SU-DHL-6 (cell line): ENCODE measurements around the gene PRPF18.

Experiments
- H2AFZ ChIP-seq: fragments of 200-600 bp; sonication (generic); 2 replicates; pipeline ENCODE4 v1.6.1; 2014; ENCODE audit warnings: low read depth, mild to moderate bottlenecking, moderate library complexity, mixed read lengths, antibody characterized with exemption, low read length; ENCODE audit not compliant: severe bottlenecking
- H3F3A ChIP-seq: fragments of 200-600 bp; shearing (Covaris generic); 2 replicates; pipeline ENCODE4 v1.6.0; 2016; ENCODE audit warnings: antibody characterized with exemption, mild to moderate bottlenecking; ENCODE audit not compliant: insufficient read depth
- H3K27ac ChIP-seq: fragments of 200-600 bp; sonication (generic); 2 replicates; pipeline ENCODE4 v1.5.1; 2016; ENCODE audit warnings: low read depth, mild to moderate bottlenecking, low read length, moderate library complexity, mixed read lengths
- H3K27me3 ChIP-seq: fragments of 200-600 bp; sonication (generic), shearing (Covaris generic); 2 replicates; pipeline ENCODE4 v1.6.0; 2014; ENCODE audit warnings: mild to moderate bottlenecking, low read length
- H3K36me3 ChIP-seq: fragments of 200-600 bp; sonication (generic); 2 replicates; pipeline ENCODE4 v1.6.1; 2014; ENCODE audit warnings: mild to moderate bottlenecking, low read length, mixed read lengths
- H3K4me2 ChIP-seq: fragments of 300-600, 200-600 bp; shearing (Covaris generic), sonication (generic); 2 replicates; pipeline ENCODE4 v1.6.0; 2014; ENCODE audit warnings: low read length, low read depth, mild to moderate bottlenecking; ENCODE audit not compliant: poor library complexity, severe bottlenecking
- H3K4me3 ChIP-seq: fragments of 200-600 bp; sonication (generic); 2 replicates; pipeline ENCODE4 v1.5.1; 2014; ENCODE audit warnings: antibody characterized with exemption, low read length, mild to moderate bottlenecking, mixed read lengths; ENCODE audit not compliant: insufficient read depth, poor library complexity, severe bottlenecking
- H3K79me2 ChIP-seq: fragments of 200-600 bp; sonication (generic); 2 replicates; pipeline ENCODE4 v1.6.1; 2014; ENCODE audit warnings: mild to moderate bottlenecking, low read length, moderate library complexity; ENCODE audit not compliant: insufficient read depth
- H3K9ac ChIP-seq: fragments of 200-600 bp; sonication (generic); 2 replicates; pipeline ENCODE4 v1.7.0; 2014; ENCODE audit warnings: mild to moderate bottlenecking, low read length
- H3K9me2 ChIP-seq: fragments of 200-600 bp; sonication (generic); replicated peaks from 2 replicates; pipeline ENCODE4 v1.6.1; 2014; ENCODE audit warnings: low read length; ENCODE audit not compliant: insufficient read depth
- H3K9me3 ChIP-seq: fragments of 200-600 bp; sonication (generic); 2 replicates; pipeline ENCODE4 v1.6.1; 2014; ENCODE audit warnings: low read length, mixed read lengths; ENCODE audit not compliant: insufficient read depth
- H4K20me1 ChIP-seq: fragments of 200-600 bp; sonication (generic); 2 replicates; pipeline ENCODE4 v1.6.1; 2014; ENCODE audit warnings: low read depth, mild to moderate bottlenecking, antibody characterized with exemption, low read length, moderate library complexity, mixed read lengths
- EZH2phosphoT487 ChIP-seq: fragments of 200-600 bp; sonication (generic), shearing (Covaris generic); conservative IDR thresholded peaks from 2 replicates; pipeline ENCODE4 v1.6.1; 2018; ENCODE audit warnings: mild to moderate bottlenecking, antibody characterized with exemption, low read length, moderate library complexity, mixed read lengths
- TF ChIP-seq, protein P1 (sequence below): fragments of 200-600 bp; sonication (generic); IDR thresholded peaks from one replicate; pipeline ENCODE4 v1.5.1; 2017; ENCODE audit warnings: antibody characterized with exemption, mild to moderate bottlenecking, low read length, moderate library complexity; ENCODE audit not compliant: insufficient read depth, poor library complexity, severe bottlenecking

Gene PRPF18

DNA sequence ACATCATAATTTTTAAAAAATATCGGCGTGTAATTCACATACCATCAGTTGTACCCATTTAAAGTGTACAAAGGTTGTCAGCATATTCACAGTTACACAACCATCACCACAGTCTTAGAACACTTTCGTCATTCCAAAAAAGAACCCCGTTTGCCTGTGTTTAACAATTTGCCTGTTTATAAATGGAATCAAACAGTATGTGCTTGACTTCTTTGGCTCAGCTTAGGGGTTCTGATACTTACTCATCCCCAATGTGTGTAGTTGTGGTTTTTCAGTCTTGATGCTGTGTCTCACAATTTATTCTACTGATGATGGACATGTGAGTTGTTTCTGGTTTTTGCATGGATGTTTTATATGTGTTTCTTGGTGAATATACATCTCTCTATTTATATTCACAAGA is 50.0 kb downstream of the PRPF18 start:
- Histone ChIP-seq H3F3A (no peaks in the 10 kb centered on the region), H2AFZ (no peak overlapping the region), H3K9me2 (no peaks in the 10 kb centered on the region), H3K4me2 (no peak overlapping the region), H4K20me1 (no peaks in the 10 kb centered on the region), H3K9ac (no peak overlapping the region), H3K27ac (no peak overlapping the region), H3K79me2 (no peaks in the 10 kb centered on the region), H3K9me3 (no peaks in the 10 kb centered on the region), H3K36me3 (no peaks in the 10 kb centered on the region), H3K27me3 (no peaks in the 10 kb centered on the region), H3K4me3 (no peak overlapping the region)
- TF ChIP-seq EZH2phosphoT487, result no peak
- TF ChIP-seq, protein P1, sequence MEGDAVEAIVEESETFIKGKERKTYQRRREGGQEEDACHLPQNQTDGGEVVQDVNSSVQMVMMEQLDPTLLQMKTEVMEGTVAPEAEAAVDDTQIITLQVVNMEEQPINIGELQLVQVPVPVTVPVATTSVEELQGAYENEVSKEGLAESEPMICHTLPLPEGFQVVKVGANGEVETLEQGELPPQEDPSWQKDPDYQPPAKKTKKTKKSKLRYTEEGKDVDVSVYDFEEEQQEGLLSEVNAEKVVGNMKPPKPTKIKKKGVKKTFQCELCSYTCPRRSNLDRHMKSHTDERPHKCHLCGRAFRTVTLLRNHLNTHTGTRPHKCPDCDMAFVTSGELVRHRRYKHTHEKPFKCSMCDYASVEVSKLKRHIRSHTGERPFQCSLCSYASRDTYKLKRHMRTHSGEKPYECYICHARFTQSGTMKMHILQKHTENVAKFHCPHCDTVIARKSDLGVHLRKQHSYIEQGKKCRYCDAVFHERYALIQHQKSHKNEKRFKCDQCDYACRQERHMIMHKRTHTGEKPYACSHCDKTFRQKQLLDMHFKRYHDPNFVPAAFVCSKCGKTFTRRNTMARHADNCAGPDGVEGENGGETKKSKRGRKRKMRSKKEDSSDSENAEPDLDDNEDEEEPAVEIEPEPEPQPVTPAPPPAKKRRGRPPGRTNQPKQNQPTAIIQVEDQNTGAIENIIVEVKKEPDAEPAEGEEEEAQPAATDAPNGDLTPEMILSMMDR, result no peak

DNA sequence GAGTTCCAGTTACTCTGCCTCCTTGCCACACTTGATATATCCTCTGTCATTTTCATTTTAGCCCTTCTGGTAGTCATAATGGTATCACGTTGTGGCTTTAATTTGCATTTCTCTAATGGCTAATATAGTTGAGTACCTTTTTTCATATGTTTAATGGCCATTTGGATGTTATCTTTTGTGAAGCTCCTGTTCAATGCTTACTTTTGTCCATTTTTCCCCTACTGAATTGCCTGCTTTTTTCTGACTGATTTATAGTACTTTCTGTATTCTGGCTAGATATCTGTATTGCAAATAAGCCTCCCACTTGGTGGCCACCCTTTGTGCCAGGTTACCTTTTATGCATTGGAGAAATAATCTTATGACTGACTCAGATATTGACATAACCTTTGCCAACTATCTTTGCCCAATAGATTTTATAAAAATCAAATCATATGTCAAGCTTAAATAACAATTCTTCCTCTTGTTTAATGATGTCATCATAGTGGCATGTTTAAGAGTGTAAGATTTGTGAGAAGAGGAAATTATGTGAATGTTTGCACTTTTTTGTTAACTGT is 50.6 kb downstream of the PRPF18 start:
- Histone ChIP-seq H3K27ac (no peak overlapping the region), H3K9me3 (0 out of 2 replicates have a peak, but pooled peaks cover 4% of the 10 kb centered on the region), H3K9me2 (no peaks in the 10 kb centered on the region), H3K9ac (no peak overlapping the region), H3K27me3 (no peaks in the 10 kb centered on the region), H3K4me3 (no peak overlapping the region), H3K4me2 (no peak overlapping the region), H3K79me2 (no peaks in the 10 kb centered on the region), H2AFZ (no peak overlapping the region), H4K20me1 (no peaks in the 10 kb centered on the region), H3F3A (no peaks in the 10 kb centered on the region), H3K36me3 (no peaks in the 10 kb centered on the region)
- TF ChIP-seq, protein P1, result no peak
- no peak for TF ChIP-seq EZH2phosphoT487

DNA sequence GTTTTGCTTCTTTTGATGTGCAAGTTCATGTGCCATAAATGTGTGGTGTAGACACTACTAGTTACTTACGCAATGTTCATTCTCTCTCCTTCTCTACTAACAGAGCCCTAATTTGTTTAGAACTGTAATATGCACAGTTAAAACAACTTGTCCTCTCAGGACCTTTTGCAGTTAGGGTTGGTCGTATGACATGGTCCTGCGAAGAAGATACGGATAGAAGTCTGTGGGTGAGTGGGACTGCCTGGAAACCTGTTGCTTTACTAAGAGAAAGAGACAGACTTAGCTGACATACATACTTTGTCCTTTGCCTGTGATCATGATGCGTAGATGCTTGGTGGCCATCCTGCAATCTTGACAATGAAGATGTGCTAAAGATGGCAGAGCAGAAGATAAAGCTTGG is 51.1 kb downstream of the PRPF18 start:
- H3K27me3 ChIP-seq, result no peaks in the 10 kb centered on the region
- no peak for TF ChIP-seq EZH2phosphoT487
- TF ChIP-seq, protein P1, result no peak
- no peaks in the 10 kb centered on the region for H3K79me2 ChIP-seq
- H3F3A ChIP-seq, result no peaks in the 10 kb centered on the region
- no peaks in the 10 kb centered on the region for H3K36me3 ChIP-seq
- 0 out of 2 replicates have a peak, but pooled peaks cover 5% of the 10 kb centered on the region for H3K9me3 ChIP-seq
- H3K9me2 ChIP-seq, result no peaks in the 10 kb centered on the region
- H4K20me1 ChIP-seq, result no peaks in the 10 kb centered on the region
- no peak overlapping the region for H3K9ac ChIP-seq
- no peak overlapping the region for H3K27ac ChIP-seq
- no peak overlapping the region for H2AFZ ChIP-seq
- H3K4me3 ChIP-seq, result no peak overlapping the region
- H3K4me2 ChIP-seq, result no peak overlapping the region
